NCI-H187 treated with DMSO at 0.1 percent for 48 hours (cell line): ENCODE data around the gene HOXC10.
A peak's percentile ranks its signal among the peaks of the same experiment; 100 is the strongest.

Experiments used
- DNase-seq: peaks from one replicate; lab custom pipeline; 2025; lab: John Stamatoyannopoulos, UW

The HOXC10 gene

GRCh38 chr12:54017027-54017788 lies 32.3 kb downstream of the HOXC10 start:
- peak; percentile 68 for DNase-seq

GRCh38 chr12:54017878-54018467 lies 33.0 kb downstream of the HOXC10 start:
- DNase-seq, result peak; percentile 82

DNA sequence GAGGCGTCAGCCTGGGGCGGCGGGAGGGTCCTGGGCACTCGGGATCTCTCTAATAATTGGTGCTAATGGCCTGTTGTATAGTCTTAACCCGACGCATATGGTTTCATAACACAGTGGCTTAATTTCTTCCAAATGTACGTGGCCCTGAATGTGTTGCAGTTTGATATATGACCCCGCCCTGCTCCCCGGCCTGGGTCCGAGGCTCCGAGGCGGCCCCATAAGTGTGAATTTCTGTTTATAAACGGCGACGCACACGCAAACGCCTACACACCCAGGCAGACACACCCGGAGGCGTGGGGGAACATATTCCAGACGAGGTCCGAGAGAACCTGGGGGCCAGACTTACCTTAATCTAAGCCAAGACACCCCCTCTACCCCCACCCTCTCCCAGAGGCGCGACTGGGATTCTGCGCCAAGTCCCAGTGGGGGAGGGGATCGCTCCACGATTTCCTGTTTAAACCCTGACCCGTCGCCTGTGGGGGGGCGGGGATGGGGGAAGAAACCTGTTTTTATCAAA lies 33.6 kb downstream of the HOXC10 start:
- DNase-seq, result no peak

DNA sequence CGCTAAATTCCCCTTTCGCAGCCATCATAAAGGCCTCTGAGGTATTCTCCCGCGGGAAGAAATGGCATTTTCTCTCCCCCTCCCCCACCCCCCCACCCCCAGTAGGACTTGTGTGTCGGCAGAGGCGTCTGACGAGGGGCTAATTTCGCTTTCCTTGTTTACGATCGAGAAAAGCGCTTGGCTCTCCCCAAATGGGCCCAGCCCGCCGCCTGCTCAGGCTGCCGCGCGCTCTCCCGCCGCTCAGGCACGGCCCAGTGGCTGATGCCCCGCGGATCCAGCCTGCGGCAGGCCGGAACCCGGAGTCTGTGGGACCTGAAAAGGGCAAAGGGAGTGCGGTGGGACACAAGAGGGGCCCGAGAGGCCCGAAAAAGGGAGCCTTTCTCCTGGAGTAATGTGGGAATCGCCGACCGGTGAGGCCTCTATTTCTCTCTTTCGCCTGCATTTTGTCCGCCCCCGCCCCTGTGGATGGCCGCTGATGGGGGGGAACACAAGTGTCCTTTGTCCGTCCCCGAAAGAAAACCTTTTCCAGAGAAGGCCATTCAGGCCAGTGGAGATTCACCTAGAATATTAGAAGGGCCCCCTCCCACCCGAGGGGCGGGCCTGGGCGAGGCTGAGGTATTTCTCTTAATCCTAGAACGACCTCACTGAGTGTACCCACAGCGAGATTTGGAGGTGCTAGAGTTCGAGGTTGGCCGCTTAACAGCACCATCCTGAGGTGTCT lies 34.3 kb downstream of the HOXC10 start:
- no peak for DNase-seq

DNA sequence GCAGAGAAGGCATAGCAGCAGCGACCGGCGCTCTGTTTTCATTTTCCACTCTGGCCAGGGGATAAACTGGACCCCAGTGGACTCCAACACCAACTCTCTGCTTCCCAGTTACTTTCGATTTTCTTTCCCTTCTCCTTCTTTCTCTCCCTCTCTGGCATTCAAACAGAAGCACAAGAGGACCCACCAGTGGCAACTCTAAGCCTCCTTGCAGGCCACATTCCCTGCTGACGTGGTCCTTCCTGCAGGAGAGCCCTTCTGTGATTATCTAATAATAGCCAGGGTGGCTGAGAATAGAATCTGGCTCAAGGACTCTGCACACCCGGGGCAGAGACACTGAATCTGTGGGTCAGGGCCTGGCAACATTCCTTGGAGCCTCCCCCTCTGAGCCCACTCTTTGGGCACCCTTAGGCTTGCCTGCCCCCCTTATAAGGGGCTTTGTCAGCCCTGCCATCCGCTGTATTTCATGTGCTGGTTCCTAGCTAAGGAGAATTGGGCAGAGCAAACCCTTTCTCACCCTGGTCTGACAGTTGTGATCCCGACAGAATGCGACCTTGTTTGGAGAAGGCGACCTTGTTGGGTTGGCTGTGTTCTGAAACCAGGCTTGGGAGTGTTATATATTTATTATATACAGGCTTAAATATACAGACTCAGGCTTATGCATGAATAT lies 35.1 kb downstream of the HOXC10 start:
- no peak for DNase-seq

GRCh38 chr12:54020591-54021405 lies 35.9 kb downstream of the HOXC10 start:
- no peak for DNase-seq

- no peak for DNase-seq
These were observed 36.6 kb downstream of the HOXC10 start for GRCh38 chr12:54021432-54022013.

DNA sequence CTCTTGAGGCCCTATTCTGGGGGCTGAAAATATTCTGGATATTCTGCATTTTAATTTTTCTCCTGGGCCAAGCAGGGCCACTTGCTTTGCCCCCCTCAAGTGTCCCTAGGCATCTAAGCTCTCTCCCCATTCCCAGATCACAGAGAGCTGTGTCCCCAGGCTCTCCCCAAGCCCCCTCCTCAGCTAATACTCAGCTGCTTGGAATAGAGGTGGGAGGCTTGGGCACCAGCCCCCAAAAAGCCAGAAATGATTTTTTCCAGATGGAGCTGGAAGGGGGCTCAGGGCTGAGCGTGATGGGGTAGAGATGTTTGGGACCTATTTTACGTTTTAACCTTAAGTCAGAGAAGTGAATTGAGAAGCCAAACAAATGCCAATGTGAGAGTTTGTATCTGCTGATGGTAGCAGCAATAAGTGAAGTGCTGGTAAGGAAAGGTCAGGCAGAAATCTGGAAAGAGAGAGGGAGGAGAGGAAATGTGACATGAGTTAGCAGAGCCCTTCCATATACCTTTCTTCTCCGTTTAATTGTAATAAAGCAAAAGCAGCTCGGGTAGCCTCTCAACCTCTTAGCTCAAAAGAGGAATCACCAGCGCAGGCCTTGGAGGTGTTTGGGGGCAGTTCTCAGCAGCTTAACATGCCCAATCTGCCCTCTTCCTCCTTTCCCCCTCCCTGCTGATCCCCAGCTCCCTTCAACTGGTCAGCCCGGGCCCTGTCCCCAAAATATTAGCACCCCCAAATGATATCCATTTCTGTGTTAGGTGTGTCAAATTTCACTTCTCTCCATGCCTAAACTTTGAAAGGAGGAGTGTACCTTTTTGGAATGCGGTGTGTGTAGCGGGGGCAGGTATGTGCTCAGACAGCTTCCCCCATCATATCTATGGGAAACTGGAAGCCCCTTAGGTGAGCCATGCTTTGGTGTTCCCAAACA lies 38.3 kb downstream of the HOXC10 start:
- DNase-seq, result no peak

- no peak for DNase-seq
These were observed 39.2 kb downstream of the HOXC10 start for GRCh38 chr12:54024127-54024526.

- DNase-seq, result no peak
These were observed 39.8 kb downstream of the HOXC10 start for GRCh38 chr12:54024581-54025305.

- DNase-seq, result no peak
These were observed 40.8 kb downstream of the HOXC10 start for GRCh38 chr12:54025499-54026405.

DNA sequence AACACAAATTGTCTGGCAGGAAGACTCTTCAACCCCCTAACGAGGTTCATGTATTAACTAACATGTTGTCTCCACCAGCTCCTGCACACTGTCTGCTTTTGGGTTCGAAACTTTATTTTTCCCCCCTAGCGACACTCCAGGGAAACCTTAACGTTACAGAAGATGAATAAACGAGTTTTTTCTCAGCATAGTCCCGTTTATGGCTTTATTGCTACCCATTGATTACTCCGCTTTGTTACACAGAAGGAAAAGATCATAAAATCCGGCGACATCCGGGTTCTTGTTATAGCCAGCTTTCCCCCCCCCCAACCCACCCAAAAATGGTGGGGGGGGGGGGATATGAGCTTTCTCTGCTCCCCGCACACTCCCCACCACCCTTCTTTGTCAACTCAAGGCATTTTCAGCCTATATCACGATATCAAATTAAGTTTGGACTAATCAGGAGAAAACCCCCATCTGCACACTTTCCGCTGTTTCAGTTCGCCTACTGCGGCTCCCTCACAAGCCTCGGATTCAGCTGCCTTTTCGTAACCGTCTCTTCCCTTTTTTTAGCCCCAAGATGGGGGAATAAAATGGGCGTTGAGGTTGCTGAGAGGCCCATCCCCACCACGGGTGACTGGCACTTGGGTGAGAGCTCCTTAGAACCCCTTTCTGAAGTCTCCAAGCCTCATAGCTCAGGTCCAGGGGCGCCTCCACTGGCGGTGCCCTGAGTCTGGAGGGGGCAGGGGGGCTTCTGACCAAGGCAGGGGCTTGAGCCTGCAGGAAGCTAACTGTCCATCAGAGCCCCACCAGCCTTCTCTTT lies 41.9 kb downstream of the HOXC10 start:
- DNase-seq, result no peak

- no peak for DNase-seq
These were observed 42.5 kb downstream of the HOXC10 start for GRCh38 chr12:54027442-54027786.

- DNase-seq, result no peak
These were observed 43.6 kb downstream of the HOXC10 start, which contains the start of gene HOXC6 for GRCh38 chr12:54028314-54029201. HOXC6 (plus strand) TSS chr12:54028440; CDS start chr12:54028522, 82 bp downstream.

- DNase-seq, result no peak
These were observed 44.8 kb downstream of the HOXC10 start for GRCh38 chr12:54029529-54030441.
